ENCODE measurements around the gene FYN.

DNA sequence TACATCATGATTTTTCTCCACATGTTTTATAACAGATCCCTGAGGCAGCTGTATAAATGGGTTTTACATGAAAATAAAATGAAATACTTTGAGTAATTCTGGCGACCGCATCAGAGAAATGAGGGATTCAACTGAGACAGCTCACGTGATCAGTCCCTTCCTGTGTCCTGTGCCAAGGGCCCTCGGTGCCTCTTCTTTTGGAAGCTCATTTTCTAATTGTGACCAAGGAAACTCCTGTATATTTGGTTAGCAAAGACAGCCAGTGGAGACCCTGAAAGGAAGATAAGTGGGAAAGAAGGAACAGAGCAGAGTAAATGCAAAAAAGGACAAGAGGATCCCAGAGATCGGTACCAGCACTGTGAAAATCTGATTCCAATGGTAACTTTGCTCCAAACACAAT, 129.9 kb downstream of the FYN start:
- TF ChIP-seq, protein P1, sequence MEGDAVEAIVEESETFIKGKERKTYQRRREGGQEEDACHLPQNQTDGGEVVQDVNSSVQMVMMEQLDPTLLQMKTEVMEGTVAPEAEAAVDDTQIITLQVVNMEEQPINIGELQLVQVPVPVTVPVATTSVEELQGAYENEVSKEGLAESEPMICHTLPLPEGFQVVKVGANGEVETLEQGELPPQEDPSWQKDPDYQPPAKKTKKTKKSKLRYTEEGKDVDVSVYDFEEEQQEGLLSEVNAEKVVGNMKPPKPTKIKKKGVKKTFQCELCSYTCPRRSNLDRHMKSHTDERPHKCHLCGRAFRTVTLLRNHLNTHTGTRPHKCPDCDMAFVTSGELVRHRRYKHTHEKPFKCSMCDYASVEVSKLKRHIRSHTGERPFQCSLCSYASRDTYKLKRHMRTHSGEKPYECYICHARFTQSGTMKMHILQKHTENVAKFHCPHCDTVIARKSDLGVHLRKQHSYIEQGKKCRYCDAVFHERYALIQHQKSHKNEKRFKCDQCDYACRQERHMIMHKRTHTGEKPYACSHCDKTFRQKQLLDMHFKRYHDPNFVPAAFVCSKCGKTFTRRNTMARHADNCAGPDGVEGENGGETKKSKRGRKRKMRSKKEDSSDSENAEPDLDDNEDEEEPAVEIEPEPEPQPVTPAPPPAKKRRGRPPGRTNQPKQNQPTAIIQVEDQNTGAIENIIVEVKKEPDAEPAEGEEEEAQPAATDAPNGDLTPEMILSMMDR (IDR thresholded peaks at IDR 0.05): no peak
- no peak for TF ChIP-seq POLR2A (IDR thresholded peaks at IDR 0.05)
